Neural cell (in vitro differentiated cells): ENCODE measurements around the gene HNRNPF. TPM values are rescaled to one million over a fixed set of nuclear protein-coding genes. Genes with fewer than 3 reads are reported as not detected.

Source experiments
- H2AFZ ChIP-seq: fragments of 200-600, 300-800 bp; sonication (generic), shearing (Covaris generic); 2 replicates; pipeline ENCODE4 v1.6.0; 2014; ENCODE audit warnings: low read depth, mild to moderate bottlenecking, antibody characterized with exemption, low read length, moderate library complexity
- H3F3A ChIP-seq: fragments of 200-600 bp; shearing (Covaris generic); 2 replicates; pipeline ENCODE4 v1.6.1; 2016; ENCODE audit warnings: mild to moderate bottlenecking, moderate library complexity, mixed read lengths, antibody characterized with exemption, low read length; ENCODE audit not compliant: insufficient read depth, poor library complexity, severe bottlenecking
- H3K27ac ChIP-seq: fragments of 200-600, 300-800 bp; sonication (generic), shearing (Covaris generic); 2 replicates; pipeline ENCODE4 v1.5.1; 2014; ENCODE audit warnings: mild to moderate bottlenecking, low read length, moderate library complexity
- H3K27me3 ChIP-seq: fragments of 300-800, 200-600 bp; sonication (generic), shearing (Covaris generic); 2 replicates; pipeline ENCODE4 v1.6.0; 2014; ENCODE audit warnings: mild to moderate bottlenecking, low read depth, low read length, moderate library complexity; ENCODE audit not compliant: insufficient read depth
- H3K36me3 ChIP-seq: fragments of 300-800, 200-600 bp; sonication (generic), shearing (Covaris generic); 2 replicates; pipeline ENCODE4 v1.5.1; 2014; ENCODE audit warnings: mild to moderate bottlenecking, antibody characterized with exemption, low read length, moderate library complexity; ENCODE audit not compliant: insufficient read depth
- H3K4me2 ChIP-seq: fragments of 300-800, 200-600 bp; sonication (generic), shearing (Covaris generic); 2 replicates; pipeline ENCODE4 v1.6.0; 2014; ENCODE audit warnings: mild to moderate bottlenecking, low read length
- H3K4me3 ChIP-seq: fragments of 300-800, 200-600 bp; sonication (generic), shearing (Covaris generic); 2 replicates; pipeline ENCODE4 v1.5.1; 2014; ENCODE audit warnings: mild to moderate bottlenecking, low read length, moderate library complexity
- H3K79me2 ChIP-seq: fragments of 200-600 bp; shearing (Covaris generic); replicated peaks from 2 replicates; pipeline ENCODE4 v1.6.0; 2014; ENCODE audit warnings: mild to moderate bottlenecking, low read length, moderate library complexity; ENCODE audit not compliant: insufficient read depth
- H3K9ac ChIP-seq: fragments of 300-800, 200-600 bp; sonication (generic), shearing (Covaris generic); 2 replicates; pipeline ENCODE4 v1.6.1; 2016; ENCODE audit warnings: mild to moderate bottlenecking, low read length, mixed read lengths
- H3K9me2 ChIP-seq: fragments of 200-600 bp; shearing (Covaris generic); 2 replicates; pipeline ENCODE4 v1.6.1; 2016; ENCODE audit warnings: mild to moderate bottlenecking, low read length, mixed read lengths; ENCODE audit not compliant: insufficient read depth
- H3K9me3 ChIP-seq: fragments of 200-600, 300-800 bp; sonication (generic), shearing (Covaris generic); 2 replicates; pipeline ENCODE4 v1.6.1; 2016; ENCODE audit warnings: mild to moderate bottlenecking, mixed run types, low read length, moderate library complexity, mixed read lengths
- H4K20me1 ChIP-seq: fragments of 200-600 bp; shearing (Covaris generic); 2 replicates; pipeline ENCODE4 v1.6.1; 2016; ENCODE audit warnings: mild to moderate bottlenecking, mixed run types; ENCODE audit not compliant: insufficient read depth
- CTCF ChIP-seq: fragments of 450-650 bp; IDR thresholded peaks from 2 replicates; pipeline ENCODE4 v1.5.1; 2014; ENCODE audit warnings: antibody characterized with exemption, mild to moderate bottlenecking, moderate library complexity; ENCODE audit not compliant: poor library complexity, severe bottlenecking
- EP300 ChIP-seq: fragments of 450-650 bp; conservative IDR thresholded peaks from 2 replicates; pipeline ENCODE4 v1.6.1; 2014; ENCODE audit warnings: antibody characterized with exemption, mild to moderate bottlenecking, moderate library complexity; ENCODE audit not compliant: poor library complexity, severe bottlenecking
- EZH2 ChIP-seq: fragments of 200-600, 300-800 bp; shearing (Covaris generic), sonication (generic); IDR thresholded peaks from 2 replicates; pipeline ENCODE4 v1.6.1; 2014; ENCODE audit warnings: antibody characterized with exemption, low read length, borderline replicate concordance, mild to moderate bottlenecking; ENCODE audit not compliant: insufficient read depth, poor library complexity, severe bottlenecking
- POLR2AphosphoS5 ChIP-seq: IDR thresholded peaks from 2 replicates; pipeline ENCODE4 v1.6.1; 2012
- RAD21 ChIP-seq: fragments of 450-650 bp; conservative IDR thresholded peaks from 2 replicates; pipeline ENCODE4 v1.6.1; 2014; ENCODE audit warnings: antibody characterized with exemption, mild to moderate bottlenecking, moderate library complexity
- REST ChIP-seq: IDR thresholded peaks from 2 replicates; pipeline ENCODE4 v1.6.1; 2012; ENCODE audit warnings: borderline replicate concordance
- SMC3 ChIP-seq: fragments of 450-650 bp; conservative IDR thresholded peaks from 2 replicates; pipeline ENCODE4 v1.6.1; 2014; ENCODE audit warnings: antibody characterized with exemption, mild to moderate bottlenecking, moderate library complexity; ENCODE audit not compliant: poor library complexity
- TAF1 ChIP-seq: IDR thresholded peaks from 2 replicates; pipeline ENCODE4 v1.6.1; 2012; ENCODE audit warnings: low read depth
- polyA plus RNA-seq: library from polyadenylated mRNA; depleted of rRNA; stranded (reverse); fragments of >200 nt; gene quantifications from 2 replicates; pipeline ENCODE4 v1.2.3, GENCODE V29; 2014

HNRNPF gene
- polyA plus RNA-seq, 1 donor from 2014 or later = 65.0 TPM

GRCh38 chr10:43386981-43387677 is 21.9 kb downstream of the HNRNPF start:
- H4K20me1 ChIP-seq = no peaks in the 10 kb centered on the region
- no peak overlapping the region for H3K4me2 ChIP-seq
- no peaks in the 10 kb centered on the region for H3K79me2 ChIP-seq
- no peaks in the 10 kb centered on the region for H3K9me3 ChIP-seq
- H3K27me3 ChIP-seq = no peaks in the 10 kb centered on the region
- H3K27ac ChIP-seq = no peak overlapping the region
- no peak overlapping the region for H3K9ac ChIP-seq
- H3K36me3 ChIP-seq = no peaks in the 10 kb centered on the region
- H3K4me3 ChIP-seq = no peak overlapping the region
- no peak overlapping the region for H2AFZ ChIP-seq
- TF ChIP-seq CTCF (no peak), TAF1 (no peak), POLR2AphosphoS5 (no peak), EZH2 (no peak), REST (no peak)
- H3F3A ChIP-seq = no peaks in the 10 kb centered on the region
- H3K9me2 ChIP-seq = no peaks in the 10 kb centered on the region

GRCh38 chr10:43386549-43386948 is 22.4 kb downstream of the HNRNPF start:
- no peak overlapping the region for H3K4me3 ChIP-seq
- H2AFZ ChIP-seq = no peak overlapping the region
- no peaks in the 10 kb centered on the region for H3K36me3 ChIP-seq
- H3K9me3 ChIP-seq = no peaks in the 10 kb centered on the region
- H3K27me3 ChIP-seq = no peaks in the 10 kb centered on the region
- no peaks in the 10 kb centered on the region for H3F3A ChIP-seq
- H3K27ac ChIP-seq = no peak overlapping the region
- no peaks in the 10 kb centered on the region for H3K79me2 ChIP-seq
- TF ChIP-seq CTCF (no peak), SMC3 (no peak), TAF1 (no peak), POLR2AphosphoS5 (no peak), EP300 (no peak), RAD21 (no peak), EZH2 (no peak)
- H3K4me2 ChIP-seq = no peak overlapping the region
- H3K9me2 ChIP-seq = no peaks in the 10 kb centered on the region
- H4K20me1 ChIP-seq = no peaks in the 10 kb centered on the region
- no peak overlapping the region for H3K9ac ChIP-seq
